H1 (cell line): ENCODE measurements around the gene PKP3. TPM values are rescaled to one million over a fixed set of nuclear protein-coding genes. Genes with fewer than 3 reads are reported as not detected.

Experiments
- CEBPB ChIP-seq: IDR thresholded peaks from 2 replicates; pipeline ENCODE4 v1.6.1; 2012; ENCODE audit warnings: low read depth, low read length
- SAP30 ChIP-seq: fragments of 300-600 bp; sonication (generic); IDR thresholded peaks from 2 replicates; pipeline ENCODE4 v1.7.1; 2012; ENCODE audit warnings: low read length, moderate library complexity, mild to moderate bottlenecking, inconsistent platforms; ENCODE audit not compliant: insufficient read depth, insufficient replicate concordance
- SIX5 ChIP-seq: IDR thresholded peaks from 2 replicates; pipeline ENCODE4 v1.6.1; 2011; ENCODE audit warnings: mild to moderate bottlenecking, low read depth, low read length
- polyA plus RNA-seq, 7 experiments: library from polyadenylated mRNA; depleted of rRNA in 3 of 7; stranded (reverse) in 5 of 7; unstranded in 2 of 7; fragments of >200 nt in 5 of 7; fragments of 200-250 nt in 2 of 7; gene quantifications; 1 replicate in 5 of 7; 2 replicates in 1 of 7; 4 replicates in 1 of 7; pipeline versions ENCODE4 v1.2.1 to v1.2.3, GENCODE V29; 2011 to 2013; ENCODE audit warnings: missing spikeins in 2 of 7, mixed read lengths in 2 of 7
- total RNA-seq: library from RNA; stranded (reverse); fragmentation: NEBNext Ultra II Directional; extraction: Animal tissue kit (Norgen Biotek cat#: 25700); gene quantifications from 2 replicates; pipeline ENCODE4 v1.2.1, GENCODE V29; 2021

Gene PKP3
- total and polyA plus RNA-seq, 2 of the 8 experiments (the other 6 are each of a cell fraction or from before 2014, with no cell fraction given), result 16.7 to 28.7 TPM

GRCh38 chr11:403021-403760 lies 9.2 kb downstream of the PKP3 start (continued):
- TF ChIP-seq SAP30 (no peak), SIX5 (no peak), CEBPB (no peak)
- TF ChIP-seq, all 59 proteins: peak for 0
